Osteoblast (primary cell): ENCODE results near the gene SERGEF. TPM values are rescaled to one million over a fixed set of nuclear protein-coding genes. Genes with fewer than 3 reads are reported as not detected.

Experiments used
- DNase-seq: peaks from one replicate; pipeline ENCODE4 v3.0.0; 2011; ENCODE audit warnings: low spot score, mixed read lengths; ENCODE audit not compliant: insufficient read length; ENCODE audit errors: missing footprints
- H2AFZ ChIP-seq: 2 replicates; pipeline ENCODE4 v1.6.0; 2011; ENCODE audit warnings: mild to moderate bottlenecking, low read length
- H3K27ac ChIP-seq: 2 replicates; pipeline ENCODE4 v1.5.1; 2011; ENCODE audit warnings: mild to moderate bottlenecking, low read depth, low read length, moderate library complexity
- H3K27me3 ChIP-seq: 2 replicates; pipeline ENCODE4 v1.6.0; 2012; ENCODE audit warnings: mild to moderate bottlenecking, control low read depth, inconsistent platforms, low read length, moderate library complexity; ENCODE audit not compliant: insufficient read depth
- H3K36me3 ChIP-seq: 2 replicates; pipeline ENCODE4 v1.5.1; 2011; ENCODE audit warnings: mild to moderate bottlenecking, low read length, control low read depth, moderate library complexity; ENCODE audit not compliant: insufficient read depth
- H3K4me1 ChIP-seq: 2 replicates; pipeline ENCODE4 v1.5.1; 2011; ENCODE audit warnings: mild to moderate bottlenecking, low read length, control low read depth, moderate library complexity; ENCODE audit not compliant: insufficient read depth
- H3K4me2 ChIP-seq: 2 replicates; pipeline ENCODE4 v1.6.0; 2011; ENCODE audit warnings: mild to moderate bottlenecking, low read length; ENCODE audit not compliant: insufficient read depth
- H3K4me3 ChIP-seq: fragments of 200-600 bp; sonication (generic); 3 replicates; pipeline ENCODE4 v1.5.1; 2012; ENCODE audit warnings: mild to moderate bottlenecking, low read length, inconsistent platforms; ENCODE audit not compliant: insufficient read depth
- H3K79me2 ChIP-seq: 2 replicates; pipeline ENCODE4 v1.6.0; 2012; ENCODE audit warnings: mild to moderate bottlenecking, low read length, control low read depth, inconsistent platforms; ENCODE audit not compliant: insufficient read depth
- H3K9me3 ChIP-seq: 2 replicates; pipeline ENCODE4 v1.5.1; 2011; ENCODE audit warnings: low read depth, low read length, control low read depth
- H4K20me1 ChIP-seq: 2 replicates; pipeline ENCODE4 v1.6.0; 2012; ENCODE audit warnings: mild to moderate bottlenecking, low read length, control low read depth; ENCODE audit not compliant: insufficient read depth
- CTCF ChIP-seq: IDR thresholded peaks from 2 replicates; pipeline ENCODE4 v1.5.1; 2011; ENCODE audit warnings: mild to moderate bottlenecking, low read depth, low read length, moderate library complexity; ENCODE audit errors: extremely low read depth
- total RNA-seq: library from RNA; depleted of rRNA; stranded (reverse); fragments of >200 nt; gene quantifications from 2 replicates; pipeline ENCODE4 v1.2.3, GENCODE V29; 2012

The SERGEF gene
- total RNA-seq, 1 donor: 29.7 TPM

- Histone ChIP-seq H3K4me3 (no peak overlapping the region), H3K27me3 (peaks cover 8% of the 10 kb centered on the region), H3K9me3 (no peaks in the 10 kb centered on the region), H3K27ac (no peak overlapping the region), H3K4me1 (no peaks in the 10 kb centered on the region), H3K36me3 (no peaks in the 10 kb centered on the region), H2AFZ (no peak overlapping the region), H4K20me1 (no peaks in the 10 kb centered on the region), H3K4me2 (no peak overlapping the region), H3K79me2 (no peaks in the 10 kb centered on the region)
- peak; percentile 39 for DNase-seq
- TF ChIP-seq CTCF: no peak
These were observed 249.1 kb downstream of the SERGEF start for GRCh38 chr11:17763703-17764102.

GRCh38 chr11:17763244-17763643 lies 249.6 kb downstream of the SERGEF start:
- TF ChIP-seq CTCF: no peak
- no peaks in the 10 kb centered on the region for H3K36me3 ChIP-seq

GRCh38 chr11:17762309-17762974 lies 250.4 kb downstream of the SERGEF start:
- H3K4me3 ChIP-seq: no peak overlapping the region

More at GRCh38 chr11:17763244-17763643, 249.6 kb downstream of the SERGEF start:
- Histone ChIP-seq H3K9me3 (no peaks in the 10 kb centered on the region), H3K4me1 (no peaks in the 10 kb centered on the region), H3K4me3 (no peak overlapping the region), H3K4me2 (no peak overlapping the region), H3K27ac (no peak overlapping the region), H2AFZ (no peak overlapping the region), H3K27me3 (peaks cover 8% of the 10 kb centered on the region), H4K20me1 (no peaks in the 10 kb centered on the region), H3K79me2 (no peaks in the 10 kb centered on the region)
- DNase-seq: no peak

More at GRCh38 chr11:17762309-17762974, 250.4 kb downstream of the SERGEF start:
- H3K36me3 ChIP-seq: no peaks in the 10 kb centered on the region
- H3K79me2 ChIP-seq: no peaks in the 10 kb centered on the region
- no peaks in the 10 kb centered on the region for H3K4me1 ChIP-seq
- no peaks in the 10 kb centered on the region for H4K20me1 ChIP-seq
- H3K27ac ChIP-seq: no peak overlapping the region
- peak; percentile 47 for DNase-seq
- H3K9me3 ChIP-seq: no peaks in the 10 kb centered on the region
- peaks cover 8% of the 10 kb centered on the region for H3K27me3 ChIP-seq
- no peak for TF ChIP-seq CTCF
- no peak overlapping the region for H3K4me2 ChIP-seq
- H2AFZ ChIP-seq: no peak overlapping the region
